Measurements from ENCODE around the gene TRAPPC1.

The TRAPPC1 gene

GRCh38 chr17:7897773-7898172, 34.0 kb downstream of the TRAPPC1 start:
- peak; percentile 59 for DNase-seq (ENCODE audit: low spot score)

GRCh38 chr17:7897090-7897489, 34.7 kb downstream of the TRAPPC1 start:
- DNase-seq (ENCODE audit: low spot score), result no peak

GRCh38 chr17:7894866-7895265, 36.9 kb downstream of the TRAPPC1 start:
- DNase-seq (ENCODE audit: low spot score), result no peak

GRCh38 chr17:7894226-7894625, 37.5 kb downstream of the TRAPPC1 start:
- no peak for DNase-seq (ENCODE audit: low spot score)

GRCh38 chr17:7893187-7893880, 38.4 kb downstream of the TRAPPC1 start:
- DNase-seq (ENCODE audit: low spot score), result no peak

DNA sequence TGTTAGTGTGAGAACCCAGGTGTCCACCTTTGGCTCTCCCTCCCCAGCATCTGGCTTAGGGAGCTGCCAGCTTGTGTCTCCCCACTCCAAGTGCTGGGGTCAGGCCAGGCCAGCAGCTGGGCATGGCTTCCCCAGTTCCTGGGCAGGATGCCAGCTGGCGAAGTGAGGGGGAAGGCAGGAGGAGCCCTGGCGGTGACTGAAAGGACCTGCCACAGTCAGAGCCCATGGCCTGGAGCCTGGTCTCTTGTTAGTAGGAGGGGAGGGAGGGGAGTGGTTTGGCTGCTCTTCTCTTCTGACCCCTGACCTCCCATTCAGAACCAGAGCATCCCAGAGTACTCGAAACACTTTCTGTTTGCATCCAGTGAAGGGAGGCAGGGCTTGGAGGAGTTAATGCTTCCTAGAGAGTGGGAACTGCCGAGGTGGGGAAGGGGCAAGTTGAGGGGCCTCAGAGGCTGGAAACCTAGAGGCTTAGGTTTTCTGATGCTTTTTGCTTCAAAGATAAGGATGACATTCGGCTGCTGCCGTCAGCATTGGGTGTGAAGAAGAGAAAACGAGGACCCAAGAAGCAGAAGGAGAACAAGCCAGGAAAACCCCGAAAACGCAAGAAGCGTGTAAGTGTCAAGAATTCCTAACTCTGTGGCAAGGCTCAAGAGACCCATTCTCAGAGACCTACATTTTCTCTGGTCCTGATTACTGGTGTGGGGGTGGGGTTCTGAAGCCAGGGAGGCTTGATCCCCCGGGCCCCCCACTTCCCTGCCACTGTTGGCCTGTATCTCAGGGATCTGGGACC, 42.4 kb downstream of the TRAPPC1 start:
- DNase-seq (ENCODE audit: low spot score), result peak; percentile 94

DNA sequence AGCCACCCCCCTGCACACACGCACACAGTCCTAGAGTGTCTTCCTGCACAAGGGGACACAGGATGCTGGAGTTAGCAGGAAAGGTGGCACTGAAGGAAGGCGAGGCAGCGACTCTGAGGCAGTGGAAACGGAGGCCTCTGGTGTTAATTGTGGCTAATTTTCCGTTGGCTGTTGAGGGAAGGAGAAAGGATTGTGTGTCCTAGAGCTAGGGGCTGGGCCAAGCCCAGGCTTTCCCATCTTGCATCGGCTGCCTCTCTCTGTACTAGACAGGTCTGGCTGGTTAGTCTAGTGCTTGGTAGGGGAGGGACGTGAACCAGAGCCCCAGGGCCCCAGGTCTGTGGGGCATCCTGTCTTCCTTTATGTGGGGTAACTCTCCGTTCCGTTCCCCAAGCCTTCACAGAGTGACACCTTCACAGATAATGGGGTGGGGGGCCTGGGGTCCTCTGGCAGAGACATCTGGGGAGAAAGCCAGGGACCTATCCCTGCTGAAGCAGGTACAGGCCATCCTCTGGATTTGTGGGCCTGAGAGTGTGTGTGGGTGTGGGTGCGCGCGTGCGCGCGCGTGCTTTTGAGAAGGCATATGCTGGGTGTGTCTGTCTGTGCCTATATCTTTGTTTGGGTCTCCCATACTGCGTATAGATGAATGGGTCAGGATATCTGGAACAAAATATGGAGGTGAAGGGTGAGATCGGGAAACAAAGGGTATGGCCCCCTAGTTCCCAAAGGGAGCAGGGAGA, 43.4 kb downstream of the TRAPPC1 start, which contains the start of gene CHD3:
CHD3 (plus strand) TSS at position 606 of the 737 bp plus-strand sequence. CDS start 212 bp downstream, outside the sequence.
- peak; percentile 26 for DNase-seq (ENCODE audit: low spot score)

DNA sequence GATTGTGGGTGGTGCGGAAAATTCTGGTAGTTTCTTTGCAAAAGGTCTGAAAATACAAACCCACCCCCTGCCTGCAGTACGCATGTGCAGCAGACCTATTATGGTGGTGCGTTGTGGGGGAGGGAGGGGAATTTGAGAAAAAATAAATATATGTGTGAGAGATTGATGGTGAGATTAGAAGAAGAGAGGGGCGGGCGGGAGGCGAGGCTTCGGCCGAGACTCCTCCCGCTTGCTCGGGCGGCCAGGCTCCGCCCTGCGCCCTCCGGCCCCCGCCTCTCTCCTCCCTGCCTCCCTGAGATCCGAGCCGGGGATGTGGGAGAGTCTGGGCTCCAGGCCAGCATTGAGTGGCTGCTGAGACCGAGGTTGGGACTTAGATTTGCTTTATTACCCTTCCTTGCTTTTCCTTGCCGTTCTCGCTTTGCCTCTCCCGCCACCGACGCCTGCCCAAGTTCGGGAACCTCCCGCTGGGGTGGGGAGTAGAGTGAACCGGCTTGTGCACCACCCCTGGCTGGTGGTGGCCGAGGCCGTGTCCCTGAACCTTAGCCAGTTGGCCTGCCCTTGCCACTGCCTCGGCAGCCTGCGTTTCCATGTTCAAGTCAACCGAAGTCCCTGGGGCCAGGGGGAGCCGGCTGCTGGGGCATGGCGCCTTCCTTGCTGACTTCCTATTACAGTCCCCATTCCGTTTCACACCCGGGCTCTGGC, 44.1 kb downstream of the TRAPPC1 start:
- DNase-seq (ENCODE audit: low spot score), result peak; percentile 95

DNA sequence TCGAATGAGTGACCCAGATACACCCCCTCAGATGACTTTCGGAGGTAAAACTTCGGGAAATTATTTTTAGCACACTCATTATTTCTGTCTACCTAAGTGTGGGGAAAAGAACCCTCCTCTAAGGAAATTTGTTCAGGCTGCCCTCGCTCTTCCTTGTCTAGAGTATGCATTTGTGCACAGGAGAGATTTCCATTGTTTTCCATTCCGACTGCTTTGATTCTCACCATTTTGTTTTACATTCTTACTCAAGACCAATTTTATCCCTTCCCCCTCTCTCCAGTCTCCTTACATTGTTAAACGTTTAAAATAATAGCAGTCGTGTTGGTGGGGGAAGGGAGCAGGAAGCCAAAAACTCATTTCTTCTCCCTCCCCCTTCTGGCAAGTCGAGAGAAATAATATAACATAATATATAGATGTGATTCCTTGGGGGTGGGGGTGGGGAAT, 44.7 kb downstream of the TRAPPC1 start:
- no peak for DNase-seq (ENCODE audit: low spot score)

DNA sequence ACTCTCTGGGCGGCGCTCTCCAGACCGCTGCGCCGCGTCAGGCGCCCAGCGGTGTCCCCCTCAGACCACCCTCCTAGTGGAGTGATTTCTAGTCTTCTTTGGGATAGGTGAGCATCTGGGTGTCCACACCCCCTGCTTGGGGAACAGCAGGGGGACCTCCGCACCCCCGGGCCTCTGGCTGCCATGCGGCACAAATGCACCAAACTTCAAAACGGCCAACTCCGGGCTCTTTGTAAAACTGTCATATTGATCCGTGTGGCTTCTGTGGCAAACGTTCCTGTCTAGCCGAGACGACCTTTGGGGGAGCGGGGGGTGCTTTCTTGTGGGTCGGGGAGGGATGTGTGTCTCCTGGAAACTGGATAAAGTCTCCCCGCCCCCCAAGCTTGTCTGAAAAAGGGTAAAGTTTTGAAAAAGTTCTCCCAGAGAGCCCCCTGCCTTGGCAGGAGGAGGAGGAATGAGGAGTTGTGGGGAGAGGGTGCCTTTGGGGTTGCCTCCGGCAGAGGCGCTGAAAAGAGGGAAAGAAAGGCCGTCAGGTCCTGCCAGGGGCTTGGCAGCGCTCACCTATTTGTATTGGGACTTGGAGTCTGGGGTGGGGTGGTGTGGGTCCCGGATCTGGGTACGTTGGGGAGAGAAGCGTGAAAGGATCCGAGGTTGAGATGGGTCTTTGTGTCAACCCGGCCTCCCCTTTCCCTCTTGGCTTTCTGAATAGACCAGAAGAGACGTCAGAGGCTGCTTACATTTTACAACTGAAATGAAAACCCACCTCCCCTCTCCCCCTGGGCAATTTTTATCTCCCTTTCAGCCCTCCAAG, 45.3 kb downstream of the TRAPPC1 start:
- DNase-seq (ENCODE audit: low spot score), result peak; percentile 52

DNA sequence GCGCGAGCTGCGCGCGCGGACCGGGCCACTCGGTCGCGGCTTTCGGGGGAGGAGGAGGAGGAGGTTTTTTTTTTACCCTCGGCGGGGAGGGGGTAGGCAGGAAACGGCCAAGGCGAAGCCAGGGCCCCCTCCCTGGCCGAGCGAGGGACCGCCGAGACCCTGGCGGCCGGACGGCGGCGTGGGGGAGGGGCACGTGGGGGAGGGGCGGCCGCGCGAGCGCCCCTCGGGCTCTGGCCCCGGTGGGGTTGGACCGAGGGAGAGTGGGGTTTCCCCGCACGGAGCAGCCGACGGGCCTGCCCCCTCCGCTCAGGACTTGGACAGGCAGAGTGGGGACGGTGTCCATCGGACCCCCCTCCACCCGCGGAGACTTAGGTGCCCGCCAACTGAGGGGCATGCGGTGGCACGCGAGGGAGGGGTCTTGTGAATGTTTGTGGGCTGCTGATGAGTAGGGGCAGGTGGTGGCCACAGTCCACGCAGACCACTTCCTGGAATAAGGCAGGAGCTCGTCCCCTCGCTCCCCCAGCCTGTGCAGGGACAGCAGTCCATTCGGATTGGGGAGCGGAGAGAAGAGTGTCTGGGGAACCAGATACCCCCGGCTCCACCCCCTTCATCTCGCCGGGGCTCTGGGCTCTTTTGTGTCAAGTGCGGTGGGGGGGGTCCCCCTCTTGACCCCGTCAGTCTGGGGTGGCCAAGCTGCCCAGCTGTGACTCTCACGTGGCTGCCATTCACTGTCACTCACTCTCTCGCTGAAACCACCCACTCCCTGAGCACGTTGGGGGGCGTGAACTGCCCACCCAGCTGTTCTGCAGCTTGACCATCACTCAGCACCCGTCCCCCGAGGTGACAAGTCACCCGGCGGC, 46.1 kb downstream of the TRAPPC1 start:
- DNase-seq (ENCODE audit: low spot score), result peak; percentile 57

DNA sequence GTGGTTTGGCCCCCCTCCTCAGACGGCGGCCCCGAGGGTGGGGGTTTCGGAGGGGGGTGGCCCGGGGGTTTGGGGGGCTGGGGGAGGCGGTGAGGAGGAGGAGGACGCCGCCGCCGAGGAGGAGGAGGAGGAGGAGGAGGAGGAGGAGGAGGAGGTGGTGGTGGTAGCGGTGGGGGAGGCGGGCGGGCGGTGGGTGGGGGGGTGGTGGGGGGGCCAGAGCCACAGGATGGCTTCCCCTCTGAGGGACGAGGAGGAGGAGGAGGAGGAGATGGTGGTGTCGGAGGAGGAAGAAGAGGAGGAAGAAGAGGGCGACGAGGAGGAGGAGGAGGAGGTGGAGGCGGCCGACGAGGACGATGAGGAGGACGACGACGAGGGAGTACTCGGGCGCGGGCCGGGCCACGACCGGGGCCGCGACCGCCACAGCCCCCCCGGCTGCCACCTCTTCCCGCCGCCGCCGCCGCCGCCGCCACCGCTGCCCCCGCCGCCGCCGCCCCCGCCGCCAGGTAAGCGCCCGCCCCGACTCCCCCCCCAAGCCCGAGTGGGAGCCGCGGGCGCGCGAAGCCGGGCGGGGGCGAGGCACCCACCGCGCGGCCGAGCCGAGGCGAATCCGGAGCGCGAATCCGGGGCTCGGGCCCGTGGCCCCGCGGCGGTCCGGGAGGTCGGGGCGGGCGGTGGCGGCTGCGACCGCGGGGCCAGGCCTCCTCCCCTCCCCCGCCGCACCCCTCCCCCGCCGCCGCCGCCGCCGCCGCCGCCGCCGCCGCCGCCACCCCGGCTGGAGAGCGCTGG, 47.0 kb downstream of the TRAPPC1 start:
- peak; percentile 28 for DNase-seq (ENCODE audit: low spot score)

DNA sequence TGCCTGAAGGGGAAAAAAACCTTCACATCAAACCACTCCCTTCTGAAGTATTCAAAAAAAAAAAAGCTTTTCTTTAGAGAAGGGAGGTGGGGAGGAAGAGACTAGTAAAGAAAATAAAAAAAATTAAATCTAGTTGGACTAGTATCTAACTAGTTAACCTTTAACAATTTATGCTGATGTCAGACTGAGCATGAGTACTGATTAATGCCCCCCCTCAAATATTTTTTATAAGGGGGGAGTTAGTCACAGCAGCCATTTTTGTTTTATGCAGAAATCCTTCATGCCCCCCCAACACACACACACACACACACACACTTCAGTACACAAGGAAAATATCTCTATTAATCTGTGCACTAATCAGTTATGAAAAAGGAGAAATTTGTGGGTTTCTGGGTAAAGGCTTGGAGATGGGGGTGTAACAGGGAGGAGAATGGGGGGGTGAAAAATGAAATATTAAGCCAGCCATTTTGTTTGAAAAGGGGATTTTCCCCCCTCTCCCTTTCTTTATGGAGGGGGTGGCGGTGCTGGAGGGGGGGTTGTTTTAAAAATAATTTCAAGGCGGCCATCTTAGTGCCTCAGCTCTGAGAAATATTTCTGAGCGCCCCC, 47.9 kb downstream of the TRAPPC1 start:
- DNase-seq (ENCODE audit: low spot score), result peak; percentile 39

DNA sequence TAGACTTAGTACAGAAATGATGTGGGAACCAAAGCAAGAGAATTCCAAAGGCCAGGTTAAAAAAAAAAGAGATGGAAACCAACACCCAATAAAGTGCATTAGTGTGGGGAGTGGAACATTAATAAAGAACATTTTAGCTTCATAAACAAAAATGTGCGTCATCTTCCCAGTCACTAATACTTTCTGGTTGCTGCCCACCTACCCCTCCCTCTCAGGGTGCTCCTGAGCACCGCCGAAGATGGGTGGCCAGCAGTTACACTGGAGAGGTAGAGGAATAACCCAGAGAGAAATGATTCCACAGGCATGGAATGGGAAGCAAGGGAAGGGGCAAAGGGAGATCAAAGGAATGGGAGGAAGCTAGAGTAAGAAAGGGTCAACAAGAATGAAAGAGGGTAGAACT, 49.1 kb downstream of the TRAPPC1 start:
- no peak for DNase-seq (ENCODE audit: low spot score)

GRCh38 chr17:7882068-7882467, 49.7 kb downstream of the TRAPPC1 start:
- DNase-seq (ENCODE audit: low spot score), result no peak

GRCh38 chr17:7881276-7882054, 50.3 kb downstream of the TRAPPC1 start:
- DNase-seq (ENCODE audit: low spot score), result no peak

Data from hepatic stellate cell (primary cell).